Stimulated activated CD8-positive, alpha-beta memory T cell treated with anti-CD3 and anti-CD28 coated beads, Interleukin-4, amount 100 ng/mL, for 48 hours (primary cell): ENCODE results near the gene OLA1.
A peak's percentile ranks its signal among the peaks of the same experiment; 100 is the strongest.
"Not testable (repeated sequence)": the region's sequence is repeated elsewhere in the genome, so short reads cannot be mapped to it uniquely, and the experiment has no call there.

Source experiments
- DNase-seq: peaks from one replicate; pipeline ENCODE4 v3.0.0-alpha.2; 2020

OLA1 gene

GRCh38 chr2:174248187-174248997 lies at the start of gene OLA1:
TSS of gene OLA1 (minus strand) at chr2:174248532. CDS start at chr2:174246815, 1,717 bp downstream.
- peak; percentile 98 for DNase-seq

GRCh38 chr2:174292908-174293307 lies 44.6 kb upstream of the OLA1 start:
- no peak for DNase-seq

GRCh38 chr2:174286172-174286571 lies 37.8 kb upstream of the OLA1 start:
- no peak for DNase-seq

- DNase-seq, result no peak
These were observed 34.1 kb upstream of the OLA1 start for GRCh38 chr2:174282441-174282840.

GRCh38 chr2:174281736-174282135 lies 33.4 kb upstream of the OLA1 start:
- DNase-seq, result no peak

- DNase-seq, result no peak
These were observed 32.3 kb upstream of the OLA1 start for GRCh38 chr2:174280596-174280995.

- not testable (repeated sequence) for DNase-seq
These were observed 21.9 kb upstream of the OLA1 start for GRCh38 chr2:174270263-174270662.

GRCh38 chr2:174266288-174266687 lies 18.0 kb upstream of the OLA1 start:
- no peak for DNase-seq

GRCh38 chr2:174263997-174264396 lies 15.7 kb upstream of the OLA1 start:
- no peak for DNase-seq

- no peak for DNase-seq
These were observed 11.6 kb upstream of the OLA1 start for GRCh38 chr2:174259981-174260380.

GRCh38 chr2:174254267-174254666 lies 5.9 kb upstream of the OLA1 start:
- DNase-seq, result no peak

- no peak for DNase-seq
These were observed 763 bp upstream of the OLA1 start for GRCh38 chr2:174248998-174249592.

GRCh38 chr2:174247474-174248186 lies 702 bp downstream of the OLA1 start:
- DNase-seq, result no peak

- DNase-seq, result no peak
These were observed 1.4 kb downstream of the OLA1 start for GRCh38 chr2:174246944-174247381.

GRCh38 chr2:174245628-174246027 lies 2.7 kb downstream of the OLA1 start:
- not testable (repeated sequence) for DNase-seq

- DNase-seq, result no peak
These were observed 3.3 kb downstream of the OLA1 start for GRCh38 chr2:174245065-174245464.

- no peak for DNase-seq
These were observed 4.5 kb downstream of the OLA1 start for GRCh38 chr2:174243812-174244211.

- DNase-seq, result no peak
These were observed 8.2 kb downstream of the OLA1 start for GRCh38 chr2:174240097-174240496.

GRCh38 chr2:174236429-174236828 lies 11.9 kb downstream of the OLA1 start:
- DNase-seq, result no peak

GRCh38 chr2:174235680-174236079 lies 12.7 kb downstream of the OLA1 start:
- no peak for DNase-seq

- DNase-seq, result no peak
These were observed 14.5 kb downstream of the OLA1 start for GRCh38 chr2:174233771-174234275.

GRCh38 chr2:174227748-174228147 lies 20.6 kb downstream of the OLA1 start:
- DNase-seq, result no peak

GRCh38 chr2:174224665-174225288 lies 23.6 kb downstream of the OLA1 start:
- DNase-seq, result no peak
